Stimulated activated CD8-positive, alpha-beta memory T cell treated with anti-CD3 and anti-CD28 coated beads, Interleukin-2, amount 100 ng/mL, for 48 hours (primary cell): Measurements from ENCODE around the gene LIPG.
"Not testable (repeated sequence)": the region's sequence is repeated elsewhere in the genome, so short reads cannot be mapped to it uniquely, and the experiment has no call there.

ENCODE experiments used
- DNase-seq, 2 donors: peaks; one replicate each; pipeline ENCODE4 v3.0.0-alpha.2; 2020; ENCODE audit warnings: low read depth in 2 of 2

LIPG gene

GRCh38 chr18:49546719-49547273 lies 15.1 kb upstream of the LIPG start:
- no peak for DNase-seq

DNA sequence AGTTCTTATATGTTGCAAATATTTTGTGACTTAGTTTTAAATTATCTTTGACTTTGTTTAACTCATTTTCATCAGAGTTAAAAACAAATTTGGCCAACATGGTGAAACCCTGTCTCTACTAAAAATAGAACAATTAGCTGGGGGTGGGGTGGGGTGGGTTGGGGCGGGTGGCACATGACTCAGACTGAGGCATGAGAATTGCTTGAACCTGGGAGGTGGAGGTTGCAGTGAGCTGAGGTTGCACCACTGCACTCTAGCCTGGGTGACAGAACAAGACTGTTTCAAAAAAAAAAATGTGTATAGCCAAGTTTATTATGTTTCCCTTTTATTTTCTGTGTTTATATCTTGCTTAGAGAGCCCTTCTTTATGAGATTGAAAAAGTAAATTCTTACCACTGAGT lies 14.2 kb upstream of the LIPG start:
- no peak for DNase-seq

DNA sequence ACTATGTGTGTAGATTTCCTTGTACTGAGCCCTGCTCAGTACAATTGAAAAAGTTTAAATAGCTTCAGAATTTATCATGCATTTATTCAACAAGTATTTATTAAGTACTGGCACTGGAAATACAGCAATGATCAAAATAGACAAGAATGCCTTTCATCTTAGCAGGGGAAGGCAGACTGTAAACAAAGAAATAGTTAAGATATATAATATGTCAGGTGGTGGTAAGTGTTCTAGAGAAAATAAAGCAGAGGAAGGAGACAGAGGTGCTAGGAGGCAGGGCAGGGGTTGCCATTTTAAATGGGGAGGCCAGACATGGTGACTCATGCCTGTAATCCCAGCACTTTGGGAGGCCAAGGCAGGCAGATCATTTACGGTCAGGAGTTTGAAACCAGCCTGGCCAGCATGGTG lies 13.6 kb upstream of the LIPG start:
- DNase-seq, result no peak

DNA sequence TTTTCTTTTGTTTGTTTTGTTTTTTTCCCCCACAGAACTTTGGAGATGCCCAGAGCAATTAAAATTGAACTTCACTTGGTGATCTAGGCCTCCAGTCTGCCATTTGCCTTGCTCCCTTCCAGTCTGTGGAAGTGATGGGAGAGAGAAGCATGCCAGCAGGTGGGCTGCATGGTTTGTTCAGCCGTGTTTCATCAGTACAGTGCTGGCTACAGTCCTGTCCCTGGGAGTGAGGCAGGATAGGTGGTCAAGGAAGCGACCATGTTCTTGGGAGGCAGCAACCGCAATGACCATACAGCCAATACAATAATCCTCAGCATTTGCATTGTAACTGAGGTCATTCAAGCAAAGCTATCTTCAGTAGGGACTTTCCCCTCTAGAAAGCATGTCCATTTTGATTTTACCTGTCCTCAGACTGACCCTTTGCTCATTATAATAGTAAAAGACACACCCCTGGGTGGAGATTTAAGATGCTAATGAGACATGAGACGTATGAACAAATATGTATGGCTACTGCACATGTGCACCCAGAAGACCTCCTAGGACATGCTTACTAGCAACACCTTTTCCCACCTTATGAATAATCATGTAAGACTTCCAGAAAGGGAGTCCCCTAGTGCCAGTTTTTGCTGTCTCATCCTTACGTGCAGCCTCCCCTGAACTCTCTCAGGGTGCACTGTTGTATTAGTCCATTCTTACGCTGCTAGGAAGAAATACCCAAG lies 11.1 kb upstream of the LIPG start:
- no peak for DNase-seq

- no peak for DNase-seq
Measured at GRCh38 chr18:49553003-49553402, 8.9 kb upstream of the LIPG start.

- DNase-seq, result no peak
Measured at GRCh38 chr18:49555641-49556040, 6.2 kb upstream of the LIPG start.

GRCh38 chr18:49558356-49558755 lies 3.5 kb upstream of the LIPG start:
- no peak for DNase-seq

- not testable (repeated sequence) for DNase-seq
Measured at GRCh38 chr18:49559326-49559931, 2.4 kb upstream of the LIPG start.

- DNase-seq, result no peak
Measured at GRCh38 chr18:49560277-49560623, 1.6 kb upstream of the LIPG start.

DNA sequence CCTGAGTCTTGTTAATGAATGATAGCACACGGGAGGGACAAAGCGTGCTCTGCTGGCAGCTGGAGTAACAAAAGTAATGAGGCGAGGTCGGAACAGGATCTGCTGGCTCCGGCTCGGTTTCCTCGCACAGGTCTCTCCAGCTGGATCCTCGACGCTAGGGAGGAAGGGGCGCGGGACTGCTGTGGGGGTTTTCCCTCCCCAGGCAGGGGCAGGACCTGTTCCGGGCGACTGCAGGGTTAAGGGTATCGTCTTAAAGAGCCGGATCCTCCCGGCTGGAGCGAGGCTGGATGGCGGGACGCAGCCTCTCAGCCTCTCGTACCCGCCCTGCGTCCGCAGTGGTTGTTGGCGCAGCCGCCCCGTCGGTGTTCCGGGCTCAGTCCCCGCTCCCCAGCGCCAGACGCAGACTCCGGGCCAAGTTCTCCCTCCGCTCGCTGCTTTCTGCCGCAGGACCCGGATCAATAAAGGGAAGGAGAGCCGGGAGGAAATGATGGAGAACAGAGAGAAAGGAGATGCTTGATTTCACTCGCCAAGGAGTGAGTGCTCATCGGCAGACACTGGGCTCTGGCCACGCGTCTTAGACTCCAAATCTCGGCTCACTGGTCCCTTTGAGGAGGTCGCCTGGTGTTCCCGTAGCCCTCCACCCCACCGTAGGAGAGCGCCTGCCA lies 1.1 kb upstream of the LIPG start:
- no peak for DNase-seq

DNA sequence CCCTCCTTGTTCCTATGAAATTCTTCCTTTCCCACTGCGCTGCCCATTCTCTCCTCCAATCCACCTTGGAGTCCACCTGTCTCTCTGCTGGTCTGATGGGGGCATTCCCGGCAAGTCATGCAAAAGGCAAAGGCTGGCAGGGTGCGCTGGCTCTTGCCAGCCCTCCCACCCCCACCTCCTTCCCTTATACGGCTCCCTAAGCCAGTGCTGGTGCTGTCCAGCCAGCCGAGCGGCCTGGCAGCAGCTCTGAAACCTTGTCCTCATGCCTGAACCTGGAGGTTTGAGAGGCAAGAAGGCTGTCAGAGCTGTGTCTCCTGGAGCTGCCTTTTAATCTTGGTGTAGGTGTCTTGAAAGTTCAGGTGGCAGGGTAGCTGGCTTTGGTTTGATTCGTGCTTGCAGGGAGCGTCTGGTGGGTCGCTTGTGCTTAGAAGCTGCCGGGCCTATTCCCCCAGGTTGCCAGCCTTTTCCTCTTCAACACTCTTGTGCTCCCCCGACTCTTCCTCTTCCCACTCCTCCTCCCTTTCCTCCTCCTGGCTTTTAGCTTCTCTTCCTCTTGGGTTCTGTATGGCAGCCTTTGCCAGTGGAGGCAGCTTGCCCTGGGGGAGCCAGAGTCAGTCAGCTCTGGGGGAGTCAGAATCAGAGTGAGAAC lies 748 bp downstream of the LIPG start:
- no peak for DNase-seq

GRCh38 chr18:49563130-49563540 lies 1.3 kb downstream of the LIPG start:
- DNase-seq, result no peak

GRCh38 chr18:49563701-49564517 lies 2.1 kb downstream of the LIPG start:
- DNase-seq, result no peak

DNA sequence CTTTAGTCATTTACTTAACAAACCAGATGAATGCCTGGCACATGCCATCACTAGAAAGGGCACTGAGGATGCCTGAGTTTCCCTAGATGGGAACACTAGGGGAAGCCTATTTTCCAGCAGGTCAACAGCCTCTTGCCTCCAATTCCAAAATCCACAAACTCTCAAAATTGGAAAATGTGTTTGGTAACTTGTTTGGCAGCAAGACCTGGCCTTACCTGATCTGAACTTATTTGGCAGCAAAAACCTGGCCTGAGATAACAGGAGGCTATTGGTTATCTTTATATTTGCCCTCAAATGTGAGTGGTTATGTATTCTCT lies 2.6 kb downstream of the LIPG start:
- no peak for DNase-seq

DNA sequence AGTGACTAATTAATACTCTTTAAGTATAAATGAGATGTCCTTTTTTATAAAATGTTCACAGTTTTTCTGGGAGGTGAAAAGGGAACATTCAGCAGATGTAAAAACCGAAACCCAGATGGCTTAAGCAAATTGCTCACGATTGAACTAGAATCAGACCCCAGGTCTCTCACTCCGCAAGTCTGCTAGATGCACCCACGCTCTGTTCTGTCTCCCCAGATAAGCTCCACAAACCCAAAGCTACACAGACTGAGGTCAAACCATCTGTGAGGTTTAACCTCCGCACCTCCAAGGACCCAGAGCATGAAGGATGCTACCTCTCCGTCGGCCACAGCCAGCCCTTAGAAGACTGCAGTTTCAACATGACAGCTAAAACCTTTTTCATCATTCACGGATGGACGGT lies 3.2 kb downstream of the LIPG start:
- no peak for DNase-seq

DNA sequence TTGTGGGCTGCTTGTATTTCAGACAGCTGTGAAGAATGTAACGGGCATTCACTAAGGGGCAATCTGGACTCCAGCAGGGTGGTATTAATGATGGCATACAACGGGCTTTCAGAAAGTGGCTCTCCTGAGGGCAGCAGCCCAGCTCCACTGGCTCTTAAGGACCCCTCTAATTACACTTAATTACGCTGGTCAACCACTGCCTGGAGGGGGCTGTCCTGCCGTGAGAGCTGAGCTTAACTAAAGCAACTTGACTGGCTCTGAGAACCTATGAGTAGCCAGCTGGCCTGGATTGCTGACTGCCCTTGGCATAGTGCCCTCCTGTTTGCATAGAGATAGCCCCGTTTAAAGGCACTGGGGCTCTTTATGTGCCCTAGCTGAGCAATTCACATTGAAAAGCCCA lies 3.8 kb downstream of the LIPG start:
- no peak for DNase-seq

GRCh38 chr18:49566217-49566770 lies 4.4 kb downstream of the LIPG start:
- DNase-seq, result no peak

DNA sequence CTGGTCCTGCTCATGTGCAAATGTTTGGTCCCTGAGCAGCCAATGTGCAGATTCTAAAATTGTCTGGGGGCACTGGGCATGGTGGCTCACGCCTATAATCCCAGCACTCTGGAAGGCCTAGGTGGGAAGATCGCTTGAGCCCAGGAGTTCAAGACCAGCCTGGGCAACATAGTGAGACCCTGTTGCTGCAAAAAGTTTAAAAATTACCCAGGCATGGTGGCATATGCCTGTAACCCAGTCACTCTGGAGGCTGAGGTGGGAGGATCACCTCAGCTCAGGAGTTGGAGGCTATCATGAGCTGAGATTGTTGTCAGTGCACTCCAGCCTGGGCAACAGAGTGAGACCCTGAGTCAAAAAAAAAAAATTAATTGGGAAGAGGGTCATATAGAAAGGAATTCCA lies 5.1 kb downstream of the LIPG start:
- DNase-seq, result no peak

GRCh38 chr18:49569724-49570123 lies 7.9 kb downstream of the LIPG start:
- no peak for DNase-seq

DNA sequence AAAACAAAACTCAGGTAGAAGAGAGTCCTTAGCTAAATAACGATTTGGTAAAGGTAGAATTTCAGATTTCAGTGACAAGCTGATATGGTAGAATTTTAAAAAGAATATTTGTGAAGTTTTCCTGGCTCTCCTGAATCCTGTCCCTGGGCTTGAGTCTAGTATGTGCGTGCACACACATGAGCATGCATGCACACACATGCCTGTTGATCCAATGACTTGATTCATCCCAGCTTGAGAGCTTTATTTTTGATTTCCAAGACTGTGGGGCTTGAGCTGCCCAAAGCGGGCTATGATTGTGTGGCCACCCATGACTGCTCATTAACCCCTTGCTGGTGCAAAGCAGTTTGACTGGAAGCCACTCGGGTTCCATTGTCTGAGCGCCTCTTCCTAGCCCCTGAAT lies 9.0 kb downstream of the LIPG start:
- no peak for DNase-seq

DNA sequence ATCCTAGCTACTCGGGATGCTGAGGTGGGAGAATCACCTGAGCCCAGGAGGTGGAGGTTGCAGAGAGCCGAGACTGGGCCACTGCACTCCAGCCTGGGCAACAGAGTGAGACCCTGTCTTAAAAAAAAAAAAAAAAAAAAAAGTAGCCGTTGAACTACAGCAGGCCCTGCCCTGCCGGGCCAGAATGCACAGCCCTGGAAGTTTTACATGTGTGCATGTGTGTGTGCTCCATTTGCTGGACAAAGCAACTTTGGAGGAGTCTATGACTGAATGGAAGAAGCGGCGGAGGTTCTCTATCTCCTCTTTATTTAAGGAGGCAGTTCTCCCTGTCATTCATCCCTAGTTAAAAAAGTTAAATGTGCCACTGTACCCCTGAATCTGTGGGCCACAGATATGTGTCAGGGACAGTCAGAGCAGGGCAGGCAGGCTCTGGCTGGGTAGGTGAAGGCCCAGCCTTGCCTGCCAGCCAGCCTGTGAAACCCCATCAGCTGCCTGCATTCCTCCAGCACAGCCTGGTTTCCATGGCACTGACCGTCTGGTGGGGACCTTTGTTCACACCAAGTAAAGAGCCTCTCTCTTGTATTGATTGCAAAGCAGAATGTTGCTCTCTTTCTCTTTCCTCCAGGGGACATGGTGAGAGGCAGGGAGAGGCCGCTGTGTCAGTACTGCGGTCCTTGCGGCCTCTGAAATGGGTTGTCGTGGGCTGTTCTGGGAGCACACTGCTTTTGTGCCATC lies 10.9 kb downstream of the LIPG start:
- DNase-seq, result no peak
